ENCODE measurements around the gene TRIM37.
"Not testable (repeated sequence)": the region's sequence is repeated elsewhere in the genome, so short reads cannot be mapped to it uniquely, and the experiment has no call there.

TRIM37 gene

GRCh38 chr17:59106463-59107305, at the start of gene TRIM37:
TSS of gene TRIM37 (minus strand) at chr17:59106880. CDS start at chr17:59106461, 419 bp downstream.
- DNase-seq (ENCODE audit: low spot score) = peak; percentile 95

- no peak for DNase-seq (ENCODE audit: low spot score)
Measured at GRCh38 chr17:59155439-59156177, 48.9 kb upstream of the TRIM37 start, which contains the start of gene PRR11. TSS of gene PRR11 (plus strand) at chr17:59155746. CDS start at chr17:59169753, 14,007 bp downstream.

- DNase-seq (ENCODE audit: low spot score) = peak; percentile 100
Measured at GRCh38 chr17:59154721-59155438, 48.2 kb upstream of the TRIM37 start, which contains the start of gene SKA2. TSS of gene SKA2 (minus strand) at chr17:59155186. CDS start at chr17:59155163, 23 bp downstream.

GRCh38 chr17:59154292-59154720, 47.6 kb upstream of the TRIM37 start:
- DNase-seq (ENCODE audit: low spot score) = peak; percentile 66

- DNase-seq (ENCODE audit: low spot score) = no peak
Measured at GRCh38 chr17:59152925-59153324, 46.2 kb upstream of the TRIM37 start.

GRCh38 chr17:59151591-59151990, 44.9 kb upstream of the TRIM37 start:
- DNase-seq (ENCODE audit: low spot score) = no peak

GRCh38 chr17:59151006-59151405, 44.3 kb upstream of the TRIM37 start:
- DNase-seq (ENCODE audit: low spot score) = no peak

- DNase-seq (ENCODE audit: low spot score) = no peak
Measured at GRCh38 chr17:59149841-59150511, 43.3 kb upstream of the TRIM37 start.

GRCh38 chr17:59149051-59149450, 42.4 kb upstream of the TRIM37 start:
- no peak for DNase-seq (ENCODE audit: low spot score)

GRCh38 chr17:59145571-59146096, 39.0 kb upstream of the TRIM37 start:
- DNase-seq (ENCODE audit: low spot score) = no peak

- no peak for DNase-seq (ENCODE audit: low spot score)
Measured at GRCh38 chr17:59141860-59142259, 35.2 kb upstream of the TRIM37 start.

- DNase-seq (ENCODE audit: low spot score) = no peak
Measured at GRCh38 chr17:59139939-59140338, 33.3 kb upstream of the TRIM37 start.

- not testable (repeated sequence) for DNase-seq (ENCODE audit: low spot score)
Measured at GRCh38 chr17:59138339-59138738, 31.7 kb upstream of the TRIM37 start.

GRCh38 chr17:59131131-59131530, 24.5 kb upstream of the TRIM37 start:
- no peak for DNase-seq (ENCODE audit: low spot score)

- DNase-seq (ENCODE audit: low spot score) = no peak
Measured at GRCh38 chr17:59129814-59130213, 23.1 kb upstream of the TRIM37 start.

- no peak for DNase-seq (ENCODE audit: low spot score)
Measured at GRCh38 chr17:59126809-59127417, 20.2 kb upstream of the TRIM37 start.

GRCh38 chr17:59124665-59125064, 18.0 kb upstream of the TRIM37 start:
- no peak for DNase-seq (ENCODE audit: low spot score)

GRCh38 chr17:59121901-59122480, 15.3 kb upstream of the TRIM37 start:
- DNase-seq (ENCODE audit: low spot score) = no peak

- DNase-seq (ENCODE audit: low spot score) = no peak
Measured at GRCh38 chr17:59115474-59115873, 8.8 kb upstream of the TRIM37 start.

GRCh38 chr17:59111539-59111938, 4.9 kb upstream of the TRIM37 start:
- no peak for DNase-seq (ENCODE audit: low spot score)

- no peak for DNase-seq (ENCODE audit: low spot score)
Measured at GRCh38 chr17:59110973-59111372, 4.3 kb upstream of the TRIM37 start.
